ENCODE data around the gene WFIKKN2.

GRCh38 chr17:50837980-50838954, 2.9 kb downstream of the WFIKKN2 start:
- no peak for TF ChIP-seq RAD21 (IDR thresholded peaks at IDR 0.05; ENCODE audit: low read length)
- TF ChIP-seq NRF1 (IDR thresholded peaks at IDR 0.05; ENCODE audit: low read depth, low read length) = no peak
- no peak for TF ChIP-seq PBX3 (IDR thresholded peaks at IDR 0.05)
- TF ChIP-seq TCF12 (IDR thresholded peaks at IDR 0.05) = no peak
- no peak for TF ChIP-seq CTCF (IDR thresholded peaks at IDR 0.05)
- no peak for TF ChIP-seq SMC3 (IDR thresholded peaks at IDR 0.05; ENCODE audit: low read depth, low read length)
- no peak for TF ChIP-seq GABPA (IDR thresholded peaks at IDR 0.05; ENCODE audit: low read depth)
- no peak for TF ChIP-seq TAF1 (IDR thresholded peaks at IDR 0.05; ENCODE audit: borderline replicate concordance, low read depth, low read length)
